ENCODE results near the gene DGKG.

The DGKG gene

DNA sequence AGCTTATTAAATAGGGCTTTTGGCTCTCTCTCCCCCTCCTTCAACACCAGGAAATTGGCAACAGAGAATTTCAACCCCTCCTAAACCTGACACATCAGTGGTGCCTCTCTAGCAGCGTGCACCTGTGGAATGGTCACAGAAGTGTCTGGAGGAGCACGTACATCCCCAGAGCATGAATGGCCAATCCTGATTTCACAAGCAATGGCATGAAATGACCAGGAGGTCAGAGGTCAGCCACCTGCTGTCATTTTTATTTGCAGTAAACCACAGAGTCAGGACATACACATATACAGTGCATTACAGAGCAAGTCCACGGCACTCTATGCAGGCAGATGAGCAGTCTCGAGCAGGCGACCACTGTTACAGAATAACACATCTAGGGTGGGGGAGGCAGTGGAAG, 228.1 kb downstream of the DGKG start:
- no peak overlapping the region for H3K4me3 ChIP-seq (ENCODE audit: low read depth, low read length)
- H3K27ac ChIP-seq (ENCODE audit: low read depth, low read length) = no peak overlapping the region
- no peaks in the 10 kb centered on the region for H3K9me3 ChIP-seq (ENCODE audit: control insufficient read depth, insufficient read depth, low read length)
- peaks cover 15% of the 10 kb centered on the region for H3K27me3 ChIP-seq (ENCODE audit: control insufficient read depth, insufficient read depth, low read length)
- no peaks in the 10 kb centered on the region; the same call in 1 of the 2 replicates for H3K4me1 ChIP-seq (ENCODE audit: control insufficient read depth, insufficient read depth, low read length)
- no peak overlapping the region for H3K9ac ChIP-seq (ENCODE audit: low read depth, low read length)
- no peaks in the 10 kb centered on the region for H3K36me3 ChIP-seq (ENCODE audit: control insufficient read depth, insufficient read depth, low read length)

DNA sequence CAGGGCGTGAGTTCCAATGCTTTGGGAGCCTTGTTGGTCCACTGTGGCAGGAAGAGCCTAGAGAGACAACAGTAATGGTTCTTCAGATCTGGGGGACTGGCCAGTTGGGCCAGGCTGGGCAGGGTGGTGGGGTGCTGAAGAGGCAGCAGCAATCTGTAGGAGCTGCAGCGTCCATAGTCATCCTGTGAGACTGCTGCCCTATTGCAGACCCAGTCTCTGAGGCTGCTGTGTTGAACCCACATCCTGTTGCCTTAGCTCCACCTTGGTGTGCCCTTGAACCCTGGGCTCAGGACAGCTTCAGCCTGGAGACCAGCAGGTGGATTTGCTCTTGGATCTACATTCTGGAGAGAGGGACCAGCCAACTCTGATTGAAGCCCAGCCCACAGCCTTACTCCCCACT, 229.5 kb downstream of the DGKG start:
- Histone ChIP-seq H3K27ac (ENCODE audit: low read depth, low read length) (no peak overlapping the region), H3K36me3 (ENCODE audit: control insufficient read depth, insufficient read depth, low read length) (no peaks in the 10 kb centered on the region), H3K9me3 (ENCODE audit: control insufficient read depth, insufficient read depth, low read length) (no peaks in the 10 kb centered on the region), H3K9ac (ENCODE audit: low read depth, low read length) (no peak overlapping the region), H3K27me3 (ENCODE audit: control insufficient read depth, insufficient read depth, low read length) (peaks cover 18% of the 10 kb centered on the region), H3K4me3 (ENCODE audit: low read depth, low read length) (no peak overlapping the region), H3K4me1 (ENCODE audit: control insufficient read depth, insufficient read depth, low read length) (peaks cover 7% of the 10 kb centered on the region)

GRCh38 chr3:186129206-186129605, 232.8 kb downstream of the DGKG start:
- Histone ChIP-seq H3K9ac (ENCODE audit: low read depth, low read length) (no peak overlapping the region), H3K36me3 (ENCODE audit: control insufficient read depth, insufficient read depth, low read length) (no peaks in the 10 kb centered on the region), H3K4me3 (ENCODE audit: low read depth, low read length) (no peak overlapping the region), H3K9me3 (ENCODE audit: control insufficient read depth, insufficient read depth, low read length) (no peaks in the 10 kb centered on the region), H3K27me3 (ENCODE audit: control insufficient read depth, insufficient read depth, low read length) (peaks cover 20% of the 10 kb centered on the region), H3K27ac (ENCODE audit: low read depth, low read length) (no peak overlapping the region), H3K4me1 (ENCODE audit: control insufficient read depth, insufficient read depth, low read length) (peaks cover 8% of the 10 kb centered on the region)

DNA sequence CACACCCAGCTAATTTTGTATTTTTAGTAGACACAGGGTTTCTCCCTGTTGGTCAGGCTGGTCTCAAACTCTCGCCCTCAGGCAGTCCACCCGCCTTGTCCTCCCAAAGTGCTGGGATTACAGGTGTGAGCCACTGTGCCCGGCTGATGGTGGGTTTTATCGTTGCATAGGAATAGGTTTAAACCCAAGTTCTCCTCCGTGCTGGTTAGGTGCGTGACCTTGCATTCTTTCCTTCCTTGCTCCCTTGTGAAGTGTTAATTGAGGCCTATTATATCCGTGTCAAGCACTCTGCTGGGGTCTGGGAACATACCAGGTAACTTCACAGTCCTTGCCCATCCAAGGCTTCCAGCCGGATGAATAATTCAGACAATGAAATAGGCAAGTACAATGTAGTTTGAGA, 233.9 kb downstream of the DGKG start:
- H3K4me1 ChIP-seq (ENCODE audit: control insufficient read depth, insufficient read depth, low read length) = peaks cover 13% of the 10 kb centered on the region
- H3K27me3 ChIP-seq (ENCODE audit: control insufficient read depth, insufficient read depth, low read length) = peaks cover 27% of the 10 kb centered on the region
- H3K27ac ChIP-seq (ENCODE audit: low read depth, low read length) = no peak overlapping the region
- no peaks in the 10 kb centered on the region for H3K36me3 ChIP-seq (ENCODE audit: control insufficient read depth, insufficient read depth, low read length)
- H3K4me3 ChIP-seq (ENCODE audit: low read depth, low read length) = no peak overlapping the region
- no peaks in the 10 kb centered on the region for H3K9me3 ChIP-seq (ENCODE audit: control insufficient read depth, insufficient read depth, low read length)
- H3K9ac ChIP-seq (ENCODE audit: low read depth, low read length) = no peak overlapping the region

DNA sequence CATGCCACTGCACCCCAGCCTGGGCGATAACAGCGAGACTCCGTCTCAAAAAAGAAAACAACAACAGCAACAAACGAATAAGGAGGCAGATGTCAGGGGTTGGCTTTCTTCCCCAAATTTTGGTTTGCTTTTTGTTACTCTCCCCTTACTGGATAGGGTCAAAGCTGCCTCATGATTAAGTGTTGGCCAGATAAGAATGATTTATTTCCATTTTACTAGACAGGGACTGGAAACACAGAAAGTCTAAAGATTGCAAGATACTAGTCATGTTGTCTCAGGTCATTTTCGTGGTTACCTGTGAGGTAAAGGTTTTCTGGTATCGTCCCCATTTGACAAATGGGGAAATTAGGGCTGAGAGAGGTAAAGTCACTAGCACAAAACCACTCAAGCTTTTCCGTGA, 234.6 kb downstream of the DGKG start:
- H3K27me3 ChIP-seq (ENCODE audit: control insufficient read depth, insufficient read depth, low read length) = peaks cover 24% of the 10 kb centered on the region
- no peak overlapping the region for H3K9ac ChIP-seq (ENCODE audit: low read depth, low read length)
- no peak overlapping the region for H3K4me3 ChIP-seq (ENCODE audit: low read depth, low read length)
- no peaks in the 10 kb centered on the region for H3K36me3 ChIP-seq (ENCODE audit: control insufficient read depth, insufficient read depth, low read length)
- peaks cover 17% of the 10 kb centered on the region for H3K4me1 ChIP-seq (ENCODE audit: control insufficient read depth, insufficient read depth, low read length)
- H3K9me3 ChIP-seq (ENCODE audit: control insufficient read depth, insufficient read depth, low read length) = no peaks in the 10 kb centered on the region
- H3K27ac ChIP-seq (ENCODE audit: low read depth, low read length) = no peak overlapping the region

GRCh38 chr3:186125118-186125517, 236.9 kb downstream of the DGKG start:
- Histone ChIP-seq H3K9ac (ENCODE audit: low read depth, low read length) (no peak overlapping the region), H3K9me3 (ENCODE audit: control insufficient read depth, insufficient read depth, low read length) (no peaks in the 10 kb centered on the region), H3K4me3 (ENCODE audit: low read depth, low read length) (no peak overlapping the region), H3K4me1 (ENCODE audit: control insufficient read depth, insufficient read depth, low read length) (peaks cover 24% of the 10 kb centered on the region), H3K27ac (ENCODE audit: low read depth, low read length) (no peak overlapping the region), H3K36me3 (ENCODE audit: control insufficient read depth, insufficient read depth, low read length) (no peaks in the 10 kb centered on the region), H3K27me3 (ENCODE audit: control insufficient read depth, insufficient read depth, low read length) (peaks cover 18% of the 10 kb centered on the region)

GRCh38 chr3:186124592-186124991, 237.4 kb downstream of the DGKG start:
- H3K4me1 ChIP-seq (ENCODE audit: control insufficient read depth, insufficient read depth, low read length) = peaks cover 29% of the 10 kb centered on the region
- no peaks in the 10 kb centered on the region for H3K9me3 ChIP-seq (ENCODE audit: control insufficient read depth, insufficient read depth, low read length)
- no peaks in the 10 kb centered on the region for H3K36me3 ChIP-seq (ENCODE audit: control insufficient read depth, insufficient read depth, low read length)
- no peak overlapping the region for H3K9ac ChIP-seq (ENCODE audit: low read depth, low read length)
- no peak overlapping the region for H3K4me3 ChIP-seq (ENCODE audit: low read depth, low read length)
- H3K27me3 ChIP-seq (ENCODE audit: control insufficient read depth, insufficient read depth, low read length) = peaks cover 23% of the 10 kb centered on the region
- no peak overlapping the region for H3K27ac ChIP-seq (ENCODE audit: low read depth, low read length)

DNA sequence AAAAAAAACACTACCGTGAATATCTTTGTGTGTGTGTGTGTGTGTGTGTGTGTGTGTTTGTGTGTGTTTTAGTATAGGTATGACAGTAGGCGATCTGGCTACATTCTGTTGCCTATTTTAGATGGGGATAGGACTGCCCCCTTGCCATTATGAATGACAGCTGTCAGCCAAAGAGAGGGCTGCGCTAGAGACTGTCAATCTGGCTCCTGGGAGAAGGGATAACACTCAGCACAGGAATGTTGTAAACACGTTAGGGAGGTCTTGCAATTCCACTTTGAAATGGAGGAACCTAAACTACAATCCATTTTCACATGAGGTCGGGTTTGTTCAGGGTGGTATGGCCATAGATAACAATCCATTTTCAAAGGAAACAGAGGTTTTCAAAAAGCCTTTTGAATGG, 239.0 kb downstream of the DGKG start:
- peak overlapping the region; percentile 7 for H3K27ac ChIP-seq (ENCODE audit: low read depth, low read length)
- H3K4me3 ChIP-seq (ENCODE audit: low read depth, low read length) = no peak overlapping the region
- peaks cover 39% of the 10 kb centered on the region for H3K27me3 ChIP-seq (ENCODE audit: control insufficient read depth, insufficient read depth, low read length)

GRCh38 chr3:186121968-186122367, 240.1 kb downstream of the DGKG start:
- Histone ChIP-seq H3K36me3 (ENCODE audit: control insufficient read depth, insufficient read depth, low read length) (no peaks in the 10 kb centered on the region), H3K9me3 (ENCODE audit: control insufficient read depth, insufficient read depth, low read length) (no peaks in the 10 kb centered on the region), H3K27me3 (ENCODE audit: control insufficient read depth, insufficient read depth, low read length) (peaks cover 44% of the 10 kb centered on the region), H3K27ac (ENCODE audit: low read depth, low read length) (peak overlapping the region; percentile 37), H3K9ac (ENCODE audit: low read depth, low read length) (no peak overlapping the region), H3K4me1 (ENCODE audit: control insufficient read depth, insufficient read depth, low read length) (peaks cover 25% of the 10 kb centered on the region), H3K4me3 (ENCODE audit: low read depth, low read length) (no peak overlapping the region)

More for the DNA sequence above, 239.0 kb downstream of the DGKG start:
- H3K9ac ChIP-seq (ENCODE audit: low read depth, low read length) = no peak overlapping the region
- no peaks in the 10 kb centered on the region for H3K36me3 ChIP-seq (ENCODE audit: control insufficient read depth, insufficient read depth, low read length)
- H3K4me1 ChIP-seq (ENCODE audit: control insufficient read depth, insufficient read depth, low read length) = peaks cover 30% of the 10 kb centered on the region
- H3K9me3 ChIP-seq (ENCODE audit: control insufficient read depth, insufficient read depth, low read length) = no peaks in the 10 kb centered on the region

GRCh38 chr3:186121278-186121677, 240.8 kb downstream of the DGKG start:
- Histone ChIP-seq H3K4me3 (ENCODE audit: low read depth, low read length) (no peak overlapping the region), H3K9ac (ENCODE audit: low read depth, low read length) (no peak overlapping the region), H3K9me3 (ENCODE audit: control insufficient read depth, insufficient read depth, low read length) (no peaks in the 10 kb centered on the region), H3K27ac (ENCODE audit: low read depth, low read length) (no peak overlapping the region), H3K4me1 (ENCODE audit: control insufficient read depth, insufficient read depth, low read length) (peaks cover 25% of the 10 kb centered on the region), H3K36me3 (ENCODE audit: control insufficient read depth, insufficient read depth, low read length) (no peaks in the 10 kb centered on the region), H3K27me3 (ENCODE audit: control insufficient read depth, insufficient read depth, low read length) (peaks cover 51% of the 10 kb centered on the region)

DNA sequence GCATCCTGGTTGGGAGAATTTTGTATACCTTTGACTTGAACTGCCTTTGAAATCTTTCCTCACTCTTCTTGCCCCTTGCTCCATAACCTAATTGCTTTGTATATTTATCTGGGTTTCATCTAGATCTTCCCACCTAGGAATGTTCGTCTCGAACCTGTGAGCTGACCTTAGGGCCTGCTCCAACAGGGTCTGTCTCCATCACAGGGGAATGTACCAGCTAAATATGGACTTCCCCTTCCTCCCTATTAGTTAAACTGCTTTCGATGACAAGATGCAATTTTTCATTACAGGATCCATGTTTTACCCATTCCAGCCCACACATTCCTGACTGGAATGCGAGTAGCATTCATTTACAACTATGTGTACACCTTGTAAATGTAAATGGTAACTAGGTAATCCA, 242.5 kb downstream of the DGKG start:
- Histone ChIP-seq H3K4me1 (ENCODE audit: control insufficient read depth, insufficient read depth, low read length) (peaks cover 25% of the 10 kb centered on the region), H3K4me3 (ENCODE audit: low read depth, low read length) (no peak overlapping the region), H3K36me3 (ENCODE audit: control insufficient read depth, insufficient read depth, low read length) (no peaks in the 10 kb centered on the region), H3K27ac (ENCODE audit: low read depth, low read length) (no peak overlapping the region), H3K9ac (ENCODE audit: low read depth, low read length) (no peak overlapping the region), H3K27me3 (ENCODE audit: control insufficient read depth, insufficient read depth, low read length) (peaks cover 69% of the 10 kb centered on the region), H3K9me3 (ENCODE audit: control insufficient read depth, insufficient read depth, low read length) (no peaks in the 10 kb centered on the region)

- no peaks in the 10 kb centered on the region for H3K9me3 ChIP-seq (ENCODE audit: control insufficient read depth, insufficient read depth, low read length)
- H3K27me3 ChIP-seq (ENCODE audit: control insufficient read depth, insufficient read depth, low read length) = peaks cover 76% of the 10 kb centered on the region
- H3K4me3 ChIP-seq (ENCODE audit: low read depth, low read length) = no peak overlapping the region
- H3K4me1 ChIP-seq (ENCODE audit: control insufficient read depth, insufficient read depth, low read length) = peaks cover 25% of the 10 kb centered on the region
- H3K36me3 ChIP-seq (ENCODE audit: control insufficient read depth, insufficient read depth, low read length) = no peaks in the 10 kb centered on the region
- no peak overlapping the region for H3K27ac ChIP-seq (ENCODE audit: low read depth, low read length)
- no peak overlapping the region for H3K9ac ChIP-seq (ENCODE audit: low read depth, low read length)
Measured at GRCh38 chr3:186118692-186119091, 243.3 kb downstream of the DGKG start.
